OCI-LY7 (cell line): ENCODE results near the gene ALAD. TPM values are rescaled to one million over a fixed set of nuclear protein-coding genes. Genes with fewer than 3 reads are reported as not detected.
A peak's percentile ranks its signal among the peaks of the same experiment; 100 is the strongest.
"Not testable (repeated sequence)": the region's sequence is repeated elsewhere in the genome, so short reads cannot be mapped to it uniquely, and the experiment has no call there.

Source experiments
- BruUV-seq: library from RNA; stranded (reverse); fragments of 400-500 nt; replicated peaks from 2 replicates; lab custom pipeline; 2021; lab: Mats Ljungman, UMichigan
- CTCF ChIA-PET: fragments of 300-600 bp; sonication (Branson Sonifier 250); formaldehyde crosslinking; loops from one replicate; lab custom pipeline; 2022; ENCODE audit warnings: antibody characterized with exemption; ENCODE audit not compliant: unreplicated experiment; lab: Charles Lee
- POLR2A ChIA-PET: fragments of 300-600 bp; sonication (Branson Sonifier 250); formaldehyde crosslinking; loops from one replicate; lab custom pipeline; 2022; ENCODE audit warnings: antibody characterized with exemption; lab: Charles Lee
- DNase-seq: peaks from one replicate; pipeline ENCODE4 v3.0.0-alpha.2; 2015; ENCODE audit warnings: low spot score
- H2AFZ ChIP-seq: fragments of 200-600 bp; sonication (generic), shearing (Covaris generic); 2 replicates; pipeline ENCODE4 v1.6.1; 2014; ENCODE audit warnings: mild to moderate bottlenecking, antibody characterized with exemption, low read length, moderate library complexity
- H3K27ac ChIP-seq: fragments of 200-600 bp; sonication (generic); 2 replicates; pipeline ENCODE4 v1.5.1; 2014; ENCODE audit warnings: mixed run types, low read depth, mild to moderate bottlenecking, moderate library complexity, low read length, inconsistent platforms; ENCODE audit not compliant: poor library complexity, severe bottlenecking
- H3K36me3 ChIP-seq: fragments of 200-600 bp; sonication (generic); 2 replicates; pipeline ENCODE4 v1.6.1; 2014; ENCODE audit warnings: mild to moderate bottlenecking, antibody characterized with exemption, low read length, moderate library complexity, mixed read lengths; ENCODE audit not compliant: insufficient read depth
- H3K4me1 ChIP-seq: fragments of 200-600 bp; sonication (generic); 2 replicates; pipeline ENCODE4 v1.5.1; 2014; ENCODE audit warnings: mild to moderate bottlenecking, low read length; ENCODE audit not compliant: insufficient read depth, poor library complexity, severe bottlenecking
- H3K4me2 ChIP-seq: fragments of 200-600 bp; sonication (generic); 2 replicates; pipeline ENCODE4 v1.6.1; 2014; ENCODE audit warnings: mild to moderate bottlenecking, low read length
- H3K4me3 ChIP-seq: fragments of 200-600 bp; sonication (generic); 2 replicates; pipeline ENCODE4 v1.5.1; 2014; ENCODE audit warnings: mild to moderate bottlenecking, low read depth, low read length; ENCODE audit not compliant: poor library complexity, severe bottlenecking
- H3K79me2 ChIP-seq: fragments of 200-600 bp; sonication (generic); 2 replicates; pipeline ENCODE4 v1.6.1; 2016; ENCODE audit warnings: low read depth, mild to moderate bottlenecking, low read length, moderate library complexity, mixed read lengths; ENCODE audit not compliant: insufficient read depth
- H3K9me2 ChIP-seq: fragments of 200-600 bp; sonication (generic); 2 replicates; pipeline ENCODE4 v1.6.1; 2016; ENCODE audit warnings: mild to moderate bottlenecking, low read length, mixed read lengths; ENCODE audit not compliant: insufficient read depth
- H3K9me3 ChIP-seq: fragments of 200-600 bp; sonication (generic); 2 replicates; pipeline ENCODE4 v1.6.1; 2014; ENCODE audit warnings: mild to moderate bottlenecking, mixed run types, low read length, mixed read lengths
- H4K20me1 ChIP-seq: fragments of 200-600 bp; sonication (generic); 2 replicates; pipeline ENCODE4 v1.6.1; 2014; ENCODE audit warnings: mild to moderate bottlenecking, antibody characterized with exemption, low read length, moderate library complexity, mixed read lengths; ENCODE audit not compliant: insufficient read depth
- CTCF ChIP-seq: fragments of 200-600 bp; sonication (generic); conservative IDR thresholded peaks from 2 replicates; pipeline ENCODE4 v1.5.1; 2014; ENCODE audit warnings: mild to moderate bottlenecking, antibody characterized with exemption, low read length, moderate library complexity, mixed read lengths
- EZH2phosphoT487 ChIP-seq: fragments of 200-600 bp; sonication (generic); IDR thresholded peaks from 2 replicates; pipeline ENCODE4 v1.6.1; 2018; ENCODE audit warnings: low read depth, borderline replicate concordance, mild to moderate bottlenecking, mixed run types, antibody characterized with exemption, low read length, moderate library complexity, mixed read lengths
- intact Hi-C: fragments of 100-400 bp; cut with micrococcal nuclease; formaldehyde crosslinking; loops from one replicate; pipeline ENCODE4 v1.10.0; 2022; ENCODE audit not compliant: unreplicated experiment
- total RNA-seq, 2 experiments: library from RNA; depleted of rRNA in 1 of 2; stranded (reverse); fragments of >200 nt in 1 of 2; shearing (Covaris generic) in 1 of 2; gene quantifications; 2 replicates each; pipeline ENCODE4 v1.2.3, GENCODE V29; 2014 to 2022

The ALAD gene
- total RNA-seq, 2 experiments from 2014 or later, result 19.8 to 26.3 TPM

GRCh38 chr9:113381909-113382411 is 19.1 kb downstream of the ALAD start:
- H3K27ac ChIP-seq, result no peak overlapping the region
- no peaks in the 10 kb centered on the region for H3K79me2 ChIP-seq
- H3K4me3 ChIP-seq, result no peak overlapping the region
- no peak overlapping the region for H3K4me2 ChIP-seq
- no peaks in the 10 kb centered on the region for H3K9me3 ChIP-seq
- intact Hi-C loops, result no loop called here
- peaks cover 14% of the 10 kb centered on the region for H3K4me1 ChIP-seq
- BruUV-seq, result no TSS peak
- ChIA-PET POLR2A (interaction anchor here (0.5 to 0.6 kb wide), 2 partner anchors 107 to 1770 kb away, joined by 3 read pairs; partner anchors contain the start of genes CDC26 and PRPF4), CTCF (no interaction called here)
- no peaks in the 10 kb centered on the region for H3K9me2 ChIP-seq
- no peak for TF ChIP-seq EZH2phosphoT487
- no peak for TF ChIP-seq CTCF
- H3K36me3 ChIP-seq, result no peaks in the 10 kb centered on the region
- H2AFZ ChIP-seq, result no peak overlapping the region
- H4K20me1 ChIP-seq, result no peaks in the 10 kb centered on the region
- DNase-seq, result no peak

DNA sequence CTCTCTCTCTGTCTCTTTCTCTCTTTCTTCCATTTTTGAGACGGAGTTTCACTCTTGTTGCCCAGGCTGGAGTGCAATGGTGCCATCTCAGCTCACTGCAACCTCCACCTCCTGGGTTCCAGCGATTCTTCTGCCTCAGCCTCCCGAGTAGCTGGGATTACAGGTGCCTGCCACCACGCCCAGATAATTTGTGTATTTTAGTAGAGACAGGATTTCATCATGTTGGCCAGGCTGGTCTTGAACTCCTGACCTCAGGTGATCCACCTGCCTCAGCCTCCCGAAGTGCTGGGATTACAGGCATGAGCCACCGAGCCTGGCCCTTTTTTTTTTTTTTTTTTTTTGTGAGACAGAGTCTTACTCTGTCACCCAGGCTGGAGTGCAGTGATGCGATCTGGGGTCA is 19.6 kb downstream of the ALAD start:
- BruUV-seq, intact Hi-C loops: not testable (repeated sequence)
- POLR2A ChIA-PET, result interaction anchor here (0.6 kb wide), 1 partner anchor 1770 kb away, joined by 3 read pairs; no protein-coding TSS in a partner anchor

GRCh38 chr9:113380869-113381378 is 20.2 kb downstream of the ALAD start:
- POLR2A ChIA-PET, result no interaction called here
- peak overlapping the region; percentile 90 for H2AFZ ChIP-seq

More for the DNA sequence above, 19.6 kb downstream of the ALAD start:
- H3K36me3 ChIP-seq, H3K4me3 ChIP-seq, H4K20me1 ChIP-seq, DNase-seq, H2AFZ ChIP-seq, H3K27ac ChIP-seq, CTCF ChIA-PET, H3K79me2 ChIP-seq, H3K9me3 ChIP-seq, H3K9me2 ChIP-seq, H3K4me2 ChIP-seq: not testable (repeated sequence)
- H3K4me1 ChIP-seq, result peaks cover 15% of the 10 kb centered on the region

DNA sequence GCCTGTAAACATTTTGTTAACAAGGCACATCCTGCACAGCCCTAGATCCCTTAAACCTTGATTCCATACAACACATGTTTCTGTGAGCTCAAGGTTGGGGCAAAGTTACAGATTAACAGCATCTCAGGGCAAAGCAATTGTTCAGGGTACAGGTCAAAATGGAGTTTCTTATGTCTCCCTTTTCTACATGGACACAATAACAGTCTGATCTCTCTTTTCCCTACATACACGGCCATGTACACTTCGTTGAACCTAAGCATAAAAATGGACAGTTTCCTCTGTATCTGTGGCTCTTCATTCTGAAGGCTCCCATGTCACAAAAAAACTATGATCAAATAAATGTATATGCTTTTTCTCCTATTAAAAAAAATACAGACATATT is 21.3 kb downstream of the ALAD start:
- H3K27ac ChIP-seq, H3K4me2 ChIP-seq, DNase-seq, BruUV-seq, CTCF ChIA-PET, POLR2A ChIA-PET, H4K20me1 ChIP-seq, intact Hi-C loops, H3K79me2 ChIP-seq, H3K36me3 ChIP-seq, H3K9me2 ChIP-seq, H3K4me3 ChIP-seq, H3K9me3 ChIP-seq: not testable (repeated sequence)
- Histone ChIP-seq H2AFZ (peak overlapping the region; percentile 90; the same call in 1 of the 2 replicates), H3K4me1 (peaks cover 22% of the 10 kb centered on the region)

More at GRCh38 chr9:113380869-113381378, 20.2 kb downstream of the ALAD start:
- Histone ChIP-seq H3K27ac (no peak overlapping the region), H3K79me2 (no peaks in the 10 kb centered on the region), H4K20me1 (no peaks in the 10 kb centered on the region), H3K4me1 (peaks cover 17% of the 10 kb centered on the region), H3K9me3 (no peaks in the 10 kb centered on the region), H3K4me2 (peak overlapping the region; percentile 54), H3K36me3 (no peaks in the 10 kb centered on the region), H3K9me2 (no peaks in the 10 kb centered on the region), H3K4me3 (no peak overlapping the region)
- no peak for TF ChIP-seq CTCF
- TF ChIP-seq EZH2phosphoT487, result no peak
- DNase-seq, result peak; percentile 58
- CTCF ChIA-PET, result no interaction called here
- no TSS peak for BruUV-seq
- intact Hi-C loops, result no loop called here

- H3K9me3 ChIP-seq, H3K9me2 ChIP-seq, H3K79me2 ChIP-seq, H3K36me3 ChIP-seq, POLR2A ChIA-PET, H3K4me3 ChIP-seq, intact Hi-C loops, DNase-seq, H3K4me2 ChIP-seq, CTCF ChIA-PET, H2AFZ ChIP-seq, H3K27ac ChIP-seq, BruUV-seq, H4K20me1 ChIP-seq: not testable (repeated sequence)
- peaks cover 22% of the 10 kb centered on the region for H3K4me1 ChIP-seq
Observed at GRCh38 chr9:113379094-113379828, 21.8 kb downstream of the ALAD start.
